Mammary epithelial cell (primary cell): Measurements from ENCODE around the gene STK11.

Experiments used
- CTCF ChIP-seq, 2 donors: IDR thresholded peaks in 1 of 2; conservative IDR thresholded peaks in 1 of 2; 2 replicates each; pipeline ENCODE4 v1.5.1; 2011 to 2012; ENCODE audit warnings: inconsistent platforms in 2 of 2, low read length in 2 of 2, mild to moderate bottlenecking in 2 of 2, control low read depth in 1 of 2, low read depth in 1 of 2; ENCODE audit not compliant: insufficient read depth in 1 of 2; ENCODE audit errors: extremely low read depth in 1 of 2
- EZH2 ChIP-seq: IDR thresholded peaks from 2 replicates; pipeline ENCODE4 v1.6.1; 2012; ENCODE audit warnings: low read length, inconsistent platforms, borderline replicate concordance

DNA sequence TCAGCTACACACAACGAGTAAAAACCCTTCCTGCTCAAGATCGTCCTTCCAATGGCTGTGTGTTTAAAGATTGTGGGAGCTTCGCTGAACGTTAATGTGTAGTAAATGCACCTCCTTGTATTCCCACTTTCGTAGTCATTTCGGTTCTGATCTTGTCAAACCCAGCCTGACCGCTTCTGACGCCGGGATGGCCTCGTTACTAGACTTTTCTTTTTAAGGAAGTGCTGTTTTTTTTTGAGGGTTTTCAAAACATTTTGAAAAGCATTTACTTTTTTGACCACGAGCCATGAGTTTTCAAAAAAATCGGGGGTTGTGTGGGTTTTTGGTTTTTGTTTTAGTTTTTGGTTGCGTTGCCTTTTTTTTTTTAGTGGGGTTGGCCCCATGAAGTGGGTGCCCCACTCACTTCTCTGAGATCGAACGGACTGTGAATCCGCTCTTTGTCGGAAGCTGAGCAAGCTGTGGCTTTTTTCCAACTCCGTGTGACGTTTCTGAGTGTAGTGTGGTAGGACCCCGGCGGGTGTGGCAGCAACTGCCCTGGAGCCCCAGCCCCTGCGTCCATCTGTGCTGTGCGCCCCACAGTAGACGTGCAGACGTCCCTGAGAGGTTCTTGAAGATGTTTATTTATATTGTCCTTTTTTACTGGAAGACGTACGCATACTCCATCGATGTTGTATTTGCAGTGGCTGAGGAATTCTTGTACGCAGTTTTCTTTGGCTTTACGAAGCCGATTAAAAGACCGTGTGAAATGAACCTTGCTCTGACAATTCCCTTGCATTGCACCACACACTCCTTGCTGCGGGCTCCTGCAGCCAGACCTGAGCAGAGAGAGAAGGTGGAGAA, 67.1 kb downstream of the STK11 start:
- no peak for TF ChIP-seq CTCF (conservative IDR thresholded peaks at IDR 0.05 in 1 of 2, IDR thresholded peaks at IDR 0.05 in 1 of 2; ENCODE audit: extremely low read depth in 1 of 2, insufficient read depth in 1 of 2, low read depth in 1 of 2, low read length in 2 of 2)
- TF ChIP-seq EZH2: no peak
